GM19395 (cell line): ENCODE data around the gene FBXO24.
A peak's percentile ranks its signal among the peaks of the same experiment; 100 is the strongest.

Experiments used
- ATAC-seq: cut with Tn5 transposase; IDR thresholded peaks from one replicate; pipeline ENCODE4 v1.9.1; 2021; ENCODE audit warnings: mild to moderate bottlenecking, moderate library complexity; ENCODE audit not compliant: unreplicated experiment

FBXO24 gene

GRCh38 chr7:100574362-100575205 is 11.5 kb upstream of the FBXO24 start:
- no peak for ATAC-seq

GRCh38 chr7:100575206-100575631 is 10.9 kb upstream of the FBXO24 start:
- no peak for ATAC-seq

GRCh38 chr7:100575746-100576383 is 10.3 kb upstream of the FBXO24 start:
- no peak for ATAC-seq

GRCh38 chr7:100576384-100576993 is 9.6 kb upstream of the FBXO24 start:
- ATAC-seq = no peak

GRCh38 chr7:100577103-100577502 is 9.0 kb upstream of the FBXO24 start:
- no peak for ATAC-seq

- no peak for ATAC-seq
These were observed 8.6 kb upstream of the FBXO24 start for GRCh38 chr7:100577507-100577906.

- no peak for ATAC-seq
These were observed 7.6 kb upstream of the FBXO24 start for GRCh38 chr7:100578246-100579183.

- no peak for ATAC-seq
These were observed 5.5 kb upstream of the FBXO24 start for GRCh38 chr7:100580466-100581283.

- ATAC-seq = no peak
These were observed 4.0 kb upstream of the FBXO24 start for GRCh38 chr7:100582041-100582579.

- no peak for ATAC-seq
These were observed 3.5 kb upstream of the FBXO24 start for GRCh38 chr7:100582650-100583049.

- ATAC-seq = no peak
These were observed 2.7 kb upstream of the FBXO24 start for GRCh38 chr7:100583132-100584053.

GRCh38 chr7:100584054-100584682 is 2.0 kb upstream of the FBXO24 start:
- ATAC-seq = no peak

GRCh38 chr7:100584683-100585510 is 1.2 kb upstream of the FBXO24 start:
- no peak for ATAC-seq

- ATAC-seq = peak; percentile 30
These were observed 440 bp upstream of the FBXO24 start, which contains the start of gene LRCH4 for GRCh38 chr7:100585511-100586265. LRCH4 (minus strand) TSS chr7:100586129; CDS start chr7:100586100, 29 bp downstream.

- ATAC-seq = no peak
These were observed 2.3 kb downstream of the FBXO24 start for GRCh38 chr7:100588438-100588837.

- no peak for ATAC-seq
These were observed 3.3 kb downstream of the FBXO24 start for GRCh38 chr7:100589341-100589947.
